PC-3 (cell line): ENCODE results near the gene CRYL1. TPM values are rescaled to one million over a fixed set of nuclear protein-coding genes. Genes with fewer than 3 reads are reported as not detected.

Experiments
- ATAC-seq: fragments of 200-7000 bp; cut with Tn5 transposase; 2 replicates; pipeline ENCODE4 v1.9.1; 2020; ENCODE audit warnings: mild to moderate bottlenecking, moderate library complexity
- BruUV-seq: library from RNA; stranded (reverse); fragments of 400-500 nt; replicated peaks from 2 replicates; lab custom pipeline; 2021; lab: Mats Ljungman, UMichigan
- CTCF ChIA-PET: fragments of 300-600 bp; sonication (Branson Sonifier 250); formaldehyde crosslinking; loops from one replicate; lab custom pipeline; 2022; ENCODE audit warnings: antibody characterized with exemption; lab: Charles Lee
- POLR2A ChIA-PET: fragments of 300-600 bp; sonication (Branson Sonifier 250); formaldehyde crosslinking; loops from one replicate; lab custom pipeline; 2022; ENCODE audit warnings: antibody characterized with exemption; ENCODE audit not compliant: unreplicated experiment; lab: Charles Lee
- DNase-seq: peaks from one replicate; pipeline ENCODE4 v3.0.0-alpha.2; 2015
- H2AFZ ChIP-seq: fragments of 300-600 bp; sonication (generic); 2 replicates; pipeline ENCODE4 v1.6.0; 2016; ENCODE audit warnings: antibody characterized with exemption, low read length
- H3F3A ChIP-seq: fragments of 300-600 bp; sonication (generic); one replicate; pipeline ENCODE4 v1.6.0; 2017; ENCODE audit warnings: antibody characterized with exemption, low read length, control low read depth, mild to moderate bottlenecking; ENCODE audit not compliant: unreplicated experiment
- H3K27ac ChIP-seq: fragments of 300-600 bp; sonication (generic); 2 replicates; pipeline ENCODE4 v1.5.1; 2016; ENCODE audit warnings: mild to moderate bottlenecking, low read length
- H3K27me3 ChIP-seq: fragments of 300-600 bp; sonication (generic); 2 replicates; pipeline ENCODE4 v1.6.1; 2016; ENCODE audit warnings: low read length, mixed read lengths
- H3K36me3 ChIP-seq: fragments of 300-600 bp; sonication (generic); 2 replicates; pipeline ENCODE4 v1.6.1; 2016; ENCODE audit warnings: low read depth, mixed run types, low read length, mixed read lengths
- H3K4me1 ChIP-seq: fragments of 300-600 bp; sonication (generic); 2 replicates; pipeline ENCODE4 v1.5.1; 2016; ENCODE audit warnings: low read length; ENCODE audit not compliant: insufficient read depth
- H3K4me2 ChIP-seq: fragments of 300-600 bp; sonication (generic); 2 replicates; pipeline ENCODE4 v1.6.0; 2016; ENCODE audit warnings: low read length
- H3K4me3 ChIP-seq: fragments of 300-600 bp; sonication (generic); 2 replicates; pipeline ENCODE4 v1.5.1; 2016; ENCODE audit warnings: mild to moderate bottlenecking, low read length, mixed read lengths
- H3K79me2 ChIP-seq: fragments of 300-600 bp; sonication (generic); 2 replicates; pipeline ENCODE4 v1.6.1; 2017; ENCODE audit warnings: low read length, mixed read lengths
- H3K9ac ChIP-seq: fragments of 300-600 bp; sonication (generic); 2 replicates; pipeline ENCODE4 v1.6.0; 2016; ENCODE audit warnings: mild to moderate bottlenecking, low read length
- H3K9me2 ChIP-seq: fragments of 300-600 bp; sonication (generic); replicated peaks from 2 replicates; pipeline ENCODE4 v1.6.1; 2016; ENCODE audit warnings: mixed run types, low read length, mixed read lengths
- H3K9me3 ChIP-seq: fragments of 300-600 bp; sonication (generic); 2 replicates; pipeline ENCODE4 v1.6.1; 2016; ENCODE audit warnings: low read length, mixed read lengths
- H4K20me1 ChIP-seq: fragments of 300-600 bp; sonication (generic); 2 replicates; pipeline ENCODE4 v1.6.1; 2016; ENCODE audit warnings: low read length, mixed read lengths
- EZH2 ChIP-seq: fragments of 300-600 bp; sonication (generic); IDR thresholded peaks from one replicate; pipeline ENCODE4 v1.6.1; 2017; ENCODE audit warnings: antibody characterized with exemption, mild to moderate bottlenecking, low read length; ENCODE audit not compliant: unreplicated experiment
- EZH2phosphoT487 ChIP-seq: fragments of 300-600 bp; sonication (generic); IDR thresholded peaks from 2 replicates; pipeline ENCODE4 v1.6.1; 2018; ENCODE audit warnings: mild to moderate bottlenecking, antibody characterized with exemption, low read length, borderline replicate concordance
- intact Hi-C: fragments of 100-400 bp; cut with micrococcal nuclease; formaldehyde crosslinking; loops from 2 replicates; pipeline ENCODE4 v1.9.0; 2023
- total RNA-seq: library from RNA; depleted of rRNA; stranded (reverse); fragments of >200 nt; gene quantifications from 2 replicates; pipeline ENCODE4 v1.2.3, GENCODE V29; 2014
- TF ChIP-seq, protein P1 (sequence below): fragments of 300-600 bp; sonication (generic); conservative IDR thresholded peaks from 2 replicates; pipeline ENCODE4 v1.5.1; 2017; ENCODE audit warnings: antibody characterized with exemption, low read depth, mild to moderate bottlenecking, low read length

Gene CRYL1
- total RNA-seq, 1 experiment from 2014 or later: 20.8 TPM

DNA sequence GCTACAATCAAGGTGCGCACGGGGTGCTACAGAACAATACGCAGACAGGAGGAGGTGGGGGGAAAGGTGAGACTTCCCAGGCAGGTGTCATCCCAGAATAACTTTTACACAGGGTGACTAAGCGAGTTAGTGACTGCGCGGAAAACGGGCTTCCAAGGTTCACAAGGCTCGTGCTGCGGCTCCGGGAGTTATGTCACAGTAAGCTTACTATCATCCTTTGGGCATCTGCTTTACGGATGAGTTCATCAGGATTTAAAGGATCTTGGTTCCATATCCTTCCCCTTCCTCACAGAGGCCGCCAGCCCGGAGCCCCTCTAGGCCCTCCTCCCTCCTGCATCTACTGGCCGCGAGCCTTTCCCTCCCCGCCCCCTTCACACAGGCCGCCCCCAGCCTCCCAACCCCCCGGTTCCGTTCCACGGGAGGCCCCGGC, 40.8 kb upstream of the CRYL1 start:
- intact Hi-C loops: loop anchor here (5.0 kb wide), 3 partner anchors 69 to 374 kb away; partner anchors contain the start of genes GJB2 and IL17D
- H4K20me1 ChIP-seq: no peaks in the 10 kb centered on the region
- BruUV-seq: TSS peak; percentile 92

DNA sequence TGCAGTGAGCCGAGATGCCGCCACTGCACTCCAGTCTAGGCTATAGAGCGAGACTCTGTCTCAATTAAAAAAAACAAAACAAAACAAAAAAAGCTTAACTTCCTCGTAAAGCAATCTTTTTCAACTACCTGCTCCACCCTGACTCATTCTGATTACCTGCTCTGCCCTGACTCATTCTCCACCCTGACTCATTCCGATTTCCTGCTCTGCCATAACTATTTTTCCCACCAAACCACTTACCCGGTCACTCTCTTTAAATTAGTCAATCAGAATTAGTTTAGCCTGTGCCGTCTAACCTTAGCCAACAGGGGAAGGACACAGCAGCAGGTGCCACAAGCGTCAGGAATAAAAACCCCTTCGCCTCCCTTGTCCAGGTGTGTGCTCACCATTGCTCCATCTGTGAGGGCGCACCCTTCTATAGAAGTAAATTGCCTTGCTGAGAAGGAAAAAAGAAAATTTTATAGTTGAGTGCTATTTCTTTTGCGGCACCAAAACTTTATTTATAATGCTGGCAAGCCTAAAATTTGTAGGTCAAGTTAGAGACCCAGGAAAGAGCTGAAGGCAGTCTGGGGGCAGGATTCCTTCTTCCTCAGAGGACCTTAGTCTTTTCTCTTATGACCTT, 39.6 kb upstream of the CRYL1 start:
- peaks cover 23% of the 10 kb centered on the region; the same call in 1 of the 2 replicates for H3K9me3 ChIP-seq
- no peaks in the 10 kb centered on the region for H4K20me1 ChIP-seq
- no peak overlapping the region for H3K9ac ChIP-seq
- H3K4me3 ChIP-seq: no peak overlapping the region
- peaks cover 6% of the 10 kb centered on the region; the same call in 1 of the 2 replicates for H3K36me3 ChIP-seq
- intact Hi-C loops: loop anchor here (5.0 kb wide), 3 partner anchors 68 to 373 kb away; partner anchors contain the start of genes GJB2 and IL17D
- ATAC-seq: no peak
- peak; percentile 40 for DNase-seq
- H3K4me2 ChIP-seq: no peak overlapping the region
- peaks cover 13% of the 10 kb centered on the region for H3K4me1 ChIP-seq
- H3K9me2 ChIP-seq: no peaks in the 10 kb centered on the region
- H2AFZ ChIP-seq: no peak overlapping the region
- H3K27ac ChIP-seq: no peak overlapping the region
- no TSS peak for BruUV-seq
- no peaks in the 10 kb centered on the region for H3F3A ChIP-seq
- ChIA-PET CTCF (no interaction called here), POLR2A (no interaction called here)
- H3K79me2 ChIP-seq: peaks cover 9% of the 10 kb centered on the region
- no peaks in the 10 kb centered on the region for H3K27me3 ChIP-seq
- TF ChIP-seq, protein P1, sequence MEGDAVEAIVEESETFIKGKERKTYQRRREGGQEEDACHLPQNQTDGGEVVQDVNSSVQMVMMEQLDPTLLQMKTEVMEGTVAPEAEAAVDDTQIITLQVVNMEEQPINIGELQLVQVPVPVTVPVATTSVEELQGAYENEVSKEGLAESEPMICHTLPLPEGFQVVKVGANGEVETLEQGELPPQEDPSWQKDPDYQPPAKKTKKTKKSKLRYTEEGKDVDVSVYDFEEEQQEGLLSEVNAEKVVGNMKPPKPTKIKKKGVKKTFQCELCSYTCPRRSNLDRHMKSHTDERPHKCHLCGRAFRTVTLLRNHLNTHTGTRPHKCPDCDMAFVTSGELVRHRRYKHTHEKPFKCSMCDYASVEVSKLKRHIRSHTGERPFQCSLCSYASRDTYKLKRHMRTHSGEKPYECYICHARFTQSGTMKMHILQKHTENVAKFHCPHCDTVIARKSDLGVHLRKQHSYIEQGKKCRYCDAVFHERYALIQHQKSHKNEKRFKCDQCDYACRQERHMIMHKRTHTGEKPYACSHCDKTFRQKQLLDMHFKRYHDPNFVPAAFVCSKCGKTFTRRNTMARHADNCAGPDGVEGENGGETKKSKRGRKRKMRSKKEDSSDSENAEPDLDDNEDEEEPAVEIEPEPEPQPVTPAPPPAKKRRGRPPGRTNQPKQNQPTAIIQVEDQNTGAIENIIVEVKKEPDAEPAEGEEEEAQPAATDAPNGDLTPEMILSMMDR: no peak
- no peak for TF ChIP-seq EZH2

More for the DNA sequence above, 40.8 kb upstream of the CRYL1 start:
- H3K4me1 ChIP-seq: peaks cover 13% of the 10 kb centered on the region
- ChIA-PET CTCF (interaction anchor here (0.6 kb wide), 1 partner anchor 228 kb away, joined by 4 read pairs; no protein-coding TSS in a partner anchor), POLR2A (no interaction called here)
- DNase-seq: peak; percentile 89
- no peaks in the 10 kb centered on the region for H3K9me2 ChIP-seq
- H3K27ac ChIP-seq: peak overlapping the region; percentile 87
- peak overlapping the region; percentile 90 for H3K4me2 ChIP-seq
- H3K36me3 ChIP-seq: peaks cover 6% of the 10 kb centered on the region; the same call in 1 of the 2 replicates
- peak; percentile 57 for ATAC-seq
- peak overlapping the region; percentile 77 for H3K4me3 ChIP-seq
- H3K9me3 ChIP-seq: peaks cover 23% of the 10 kb centered on the region; the same call in 1 of the 2 replicates
- peak overlapping the region; percentile 75 for H3K9ac ChIP-seq
- TF ChIP-seq, protein P1: no peak
- TF ChIP-seq EZH2phosphoT487 (no peak), EZH2 (no peak)
- H3F3A ChIP-seq: no peaks in the 10 kb centered on the region
- H3K27me3 ChIP-seq: no peaks in the 10 kb centered on the region
- H2AFZ ChIP-seq: peak overlapping the region; percentile 80
- H3K79me2 ChIP-seq: peaks cover 9% of the 10 kb centered on the region

DNA sequence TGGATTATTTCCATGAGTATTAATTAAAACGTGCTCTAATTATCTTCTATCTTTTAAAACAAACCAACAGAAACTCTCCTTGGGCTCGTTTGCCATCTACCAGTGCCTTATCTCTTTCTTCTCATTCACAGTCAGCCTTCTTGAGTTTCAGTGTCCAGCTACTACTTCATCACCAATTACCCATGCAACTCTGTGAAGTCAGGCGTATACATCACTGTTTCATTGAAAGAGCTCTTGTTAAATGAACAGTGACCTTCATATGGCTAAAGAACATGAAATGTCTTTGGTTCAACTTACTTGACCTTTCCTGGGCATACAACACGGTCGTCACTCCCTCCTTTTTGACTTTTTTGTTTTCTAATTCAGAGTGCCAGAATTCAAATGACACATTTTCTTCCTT, 36.1 kb upstream of the CRYL1 start:
- no peak for DNase-seq
- CTCF ChIA-PET: no interaction called here
- Histone ChIP-seq H3K4me3 (no peak overlapping the region), H3K27me3 (no peaks in the 10 kb centered on the region), H3K4me2 (no peak overlapping the region), H4K20me1 (no peaks in the 10 kb centered on the region), H3K9me3 (peaks cover 23% of the 10 kb centered on the region; the same call in 1 of the 2 replicates), H3K79me2 (no peaks in the 10 kb centered on the region), H3F3A (no peaks in the 10 kb centered on the region), H3K27ac (no peak overlapping the region), H3K4me1 (peaks cover 4% of the 10 kb centered on the region; the same call in 1 of the 2 replicates), H3K9ac (no peak overlapping the region), H3K9me2 (no peaks in the 10 kb centered on the region), H2AFZ (no peak overlapping the region), H3K36me3 (peaks cover 6% of the 10 kb centered on the region; the same call in 1 of the 2 replicates)
- no peak for ATAC-seq
- intact Hi-C loops: no loop called here
- no peak for TF ChIP-seq EZH2phosphoT487
- TF ChIP-seq, protein P1: no peak
- TF ChIP-seq EZH2: no peak
- POLR2A ChIA-PET: no interaction called here
- BruUV-seq: no TSS peak
